ENCODE results near the gene AP2M1.

- TF ChIP-seq POLR2A (IDR thresholded peaks at IDR 0.05), result peak; percentile 62 to 84
- no peak for TF ChIP-seq CTCF (IDR thresholded peaks at IDR 0.05)
These were observed 11.7 kb downstream of the AP2M1 start, which contains the start of gene ABCF3 for GRCh38 chr3:184186184-184186901.

Measured in sigmoid colon (tissue), 3 donors.